HG02973 (cell line): ENCODE data around the gene KRTAP9-1.
"Not testable (repeated sequence)": the region's sequence is repeated elsewhere in the genome, so short reads cannot be mapped to it uniquely, and the experiment has no call there.

Experiments
- ATAC-seq: cut with Tn5 transposase; IDR thresholded peaks from one replicate; pipeline ENCODE4 v1.9.1; 2021; ENCODE audit warnings: moderate library complexity; ENCODE audit not compliant: unreplicated experiment

KRTAP9-1 gene, protein sequence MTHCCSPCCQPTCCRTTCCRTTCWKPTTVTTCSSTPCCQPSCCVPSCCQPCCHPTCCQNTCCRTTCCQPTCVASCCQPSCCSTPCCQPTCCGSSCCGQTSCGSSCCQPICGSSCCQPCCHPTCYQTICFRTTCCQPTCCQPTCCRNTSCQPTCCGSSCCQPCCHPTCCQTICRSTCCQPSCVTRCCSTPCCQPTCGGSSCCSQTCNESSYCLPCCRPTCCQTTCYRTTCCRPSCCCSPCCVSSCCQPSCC

DNA sequence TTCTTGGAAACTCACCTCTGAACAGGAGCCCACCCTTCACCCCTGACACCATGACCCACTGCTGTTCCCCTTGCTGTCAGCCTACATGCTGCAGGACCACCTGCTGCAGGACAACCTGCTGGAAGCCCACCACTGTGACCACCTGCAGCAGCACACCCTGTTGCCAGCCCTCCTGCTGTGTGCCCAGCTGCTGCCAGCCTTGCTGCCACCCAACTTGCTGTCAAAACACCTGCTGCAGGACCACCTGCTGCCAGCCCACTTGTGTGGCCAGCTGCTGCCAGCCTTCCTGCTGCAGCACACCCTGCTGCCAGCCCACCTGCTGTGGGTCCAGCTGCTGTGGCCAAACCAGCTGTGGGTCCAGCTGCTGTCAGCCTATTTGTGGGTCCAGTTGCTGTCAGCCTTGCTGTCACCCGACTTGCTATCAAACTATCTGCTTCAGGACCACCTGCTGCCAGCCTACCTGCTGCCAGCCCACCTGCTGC is at the start of gene KRTAP9-1:
Gene KRTAP9-1, plus strand, starts transcription at position 51 of the 482 bp plus-strand sequence. Its CDS starts 0 bp downstream, at position 51.
- ATAC-seq = not testable (repeated sequence)

DNA sequence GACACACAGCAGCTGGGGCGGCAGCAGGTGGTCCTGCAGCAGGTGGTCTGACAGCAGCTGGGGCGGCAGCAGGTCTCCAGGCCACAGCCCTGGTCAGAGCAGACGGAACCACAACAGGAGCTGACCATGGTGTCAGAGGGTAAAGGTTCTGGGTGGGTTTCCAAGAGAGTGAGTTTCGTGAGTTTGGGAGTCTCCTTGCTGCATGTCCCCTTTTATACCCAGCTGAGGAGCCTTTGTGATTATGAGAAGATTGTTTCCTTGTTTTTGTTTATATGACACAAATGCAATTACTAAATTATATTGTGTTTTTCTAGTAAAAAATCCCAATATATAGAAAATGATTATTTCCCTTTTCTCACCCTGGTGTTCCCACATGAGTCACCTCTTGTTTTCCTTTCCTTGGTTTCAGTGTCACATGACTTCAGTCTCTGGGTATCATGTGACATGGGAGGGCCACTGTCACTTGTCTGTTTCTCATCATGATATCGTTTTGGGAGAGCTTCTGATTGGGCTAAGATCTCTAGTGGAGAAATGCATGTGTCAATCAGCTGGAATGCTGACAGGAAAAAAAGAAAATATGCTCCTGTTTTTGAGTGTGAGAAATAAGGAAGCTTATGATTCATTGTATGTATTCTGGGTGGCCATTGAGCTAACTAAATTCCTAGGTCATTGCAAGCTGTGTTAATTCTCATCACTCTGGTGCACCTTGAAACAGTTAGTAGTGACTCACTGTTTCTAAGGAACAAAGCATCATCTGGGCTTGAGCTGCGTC is 49.1 kb upstream of the KRTAP9-1 start, which contains the start of gene KRTAP4-6:
Gene KRTAP4-6, minus strand, starts transcription at position 185 of the 772 bp plus-strand sequence. Its CDS starts 57 bp downstream, at position 128.
- ATAC-seq = no peak

DNA sequence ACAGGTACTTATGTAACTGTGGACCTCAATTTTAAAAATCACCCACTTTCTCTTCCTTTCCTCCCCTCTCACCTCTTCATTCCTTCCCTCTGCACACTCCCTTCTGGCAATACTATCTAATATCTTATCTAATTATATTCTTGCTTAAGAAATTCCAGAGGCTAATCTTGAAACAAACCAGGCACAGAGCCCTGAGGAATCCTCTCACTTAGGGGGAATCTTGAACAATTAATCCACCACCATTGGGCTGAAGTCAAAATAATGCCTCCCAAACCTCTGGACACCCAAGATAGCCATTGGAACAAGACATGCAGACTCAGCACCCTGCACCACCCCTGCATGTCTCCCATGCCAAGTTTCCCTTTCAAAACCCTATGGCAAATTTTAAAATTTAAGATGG is 48.3 kb upstream of the KRTAP9-1 start:
- ATAC-seq = no peak

GRCh38 chr17:41144846-41145245 is 44.8 kb upstream of the KRTAP9-1 start:
- ATAC-seq = no peak

DNA sequence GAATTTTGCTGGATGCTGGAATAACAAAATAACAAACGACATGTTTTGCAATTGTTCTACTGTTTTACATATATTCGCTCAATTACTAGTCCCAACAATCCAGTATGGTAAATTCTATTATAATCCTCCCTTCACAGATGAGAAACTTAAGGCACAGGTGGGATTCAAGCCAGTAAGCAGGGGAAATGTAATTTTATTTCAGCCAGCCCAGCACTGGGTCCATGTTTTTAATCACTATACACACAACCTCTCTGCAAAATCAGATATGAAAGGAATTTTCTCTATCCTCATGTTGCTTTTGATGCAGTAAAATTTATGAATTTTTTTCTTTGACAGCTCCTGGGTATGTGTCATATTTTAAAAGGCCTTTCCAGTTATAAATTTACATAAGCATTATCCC is 44.4 kb upstream of the KRTAP9-1 start:
- ATAC-seq = no peak

- ATAC-seq = no peak
These were observed 42.0 kb upstream of the KRTAP9-1 start for GRCh38 chr17:41147531-41148204.

DNA sequence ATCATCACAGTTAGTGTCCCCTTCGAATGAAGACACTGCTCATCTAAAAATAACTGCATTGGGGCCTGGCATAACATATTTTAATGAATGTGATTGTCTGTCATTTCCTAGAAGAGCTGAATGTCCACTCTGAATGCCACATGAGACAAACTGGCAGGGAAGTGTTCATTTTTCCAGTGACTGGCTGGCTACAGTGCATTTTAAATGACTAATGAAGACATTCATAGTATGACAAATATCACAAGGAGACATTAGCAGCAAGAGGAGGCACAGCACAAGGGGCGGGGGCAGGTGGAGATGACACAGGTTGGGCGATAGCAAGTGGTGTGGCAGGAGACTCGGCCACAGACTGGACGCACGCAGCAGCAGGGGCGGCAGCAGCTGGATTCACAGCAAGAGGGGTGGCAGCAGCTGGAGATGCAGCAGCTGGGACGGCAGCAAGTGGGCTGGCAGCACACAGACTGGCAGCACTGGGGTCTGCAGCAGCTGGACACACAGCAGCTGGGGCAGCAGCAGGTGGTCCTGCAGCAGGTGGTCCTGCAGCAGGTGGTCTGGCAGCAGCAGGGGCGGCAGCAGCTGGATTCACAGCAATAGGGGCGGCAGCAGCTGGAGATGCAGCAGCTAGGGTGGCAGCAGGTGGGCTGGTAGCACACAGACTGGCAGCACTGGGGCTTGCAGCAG is 40.6 kb upstream of the KRTAP9-1 start:
- ATAC-seq = not testable (repeated sequence)

GRCh38 chr17:41149652-41149985 is 40.1 kb upstream of the KRTAP9-1 start, which contains the start of gene KRTAP4-5:
KRTAP4-5 (minus strand) TSS chr17:41149825; CDS start chr17:41149767, 58 bp downstream.
- no peak for ATAC-seq

GRCh38 chr17:41150026-41150425 is 39.7 kb upstream of the KRTAP9-1 start:
- ATAC-seq = no peak

GRCh38 chr17:41151525-41151924 is 38.2 kb upstream of the KRTAP9-1 start:
- ATAC-seq = no peak

DNA sequence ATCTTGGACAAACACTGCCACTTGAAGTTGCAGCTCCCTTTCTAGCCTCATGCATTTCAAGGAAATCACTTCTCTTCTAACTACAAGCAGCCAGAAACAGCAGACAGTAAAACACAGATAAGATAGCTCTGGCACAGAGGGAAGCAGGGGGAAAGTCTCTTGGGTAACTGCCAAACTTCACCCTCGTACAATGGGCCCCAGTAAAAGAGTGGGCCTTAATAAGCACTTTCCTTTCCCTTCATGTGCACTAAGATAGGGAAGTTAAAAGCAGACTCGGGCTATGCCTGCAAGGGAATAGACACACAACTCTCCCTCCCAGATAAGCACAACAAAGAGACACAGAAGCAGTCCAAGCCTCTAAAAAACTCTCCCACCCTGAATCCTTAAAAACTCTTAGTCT is 35.8 kb upstream of the KRTAP9-1 start:
- no peak for ATAC-seq

GRCh38 chr17:41160190-41160589 is 29.5 kb upstream of the KRTAP9-1 start:
- ATAC-seq = not testable (repeated sequence)

GRCh38 chr17:41160648-41161047 is 29.0 kb upstream of the KRTAP9-1 start, which contains the start of gene KRTAP4-4:
KRTAP4-4 (minus strand) TSS chr17:41160748; CDS start chr17:41160691, 57 bp downstream.
- ATAC-seq = no peak

GRCh38 chr17:41163828-41164227 is 25.9 kb upstream of the KRTAP9-1 start:
- ATAC-seq = no peak

GRCh38 chr17:41167561-41167960 is 22.1 kb upstream of the KRTAP9-1 start:
- no peak for ATAC-seq

GRCh38 chr17:41168121-41168520 is 21.6 kb upstream of the KRTAP9-1 start, which contains the start of gene KRTAP4-3:
KRTAP4-3 (minus strand) TSS chr17:41168221; CDS start chr17:41168172, 49 bp downstream.
- no peak for ATAC-seq

DNA sequence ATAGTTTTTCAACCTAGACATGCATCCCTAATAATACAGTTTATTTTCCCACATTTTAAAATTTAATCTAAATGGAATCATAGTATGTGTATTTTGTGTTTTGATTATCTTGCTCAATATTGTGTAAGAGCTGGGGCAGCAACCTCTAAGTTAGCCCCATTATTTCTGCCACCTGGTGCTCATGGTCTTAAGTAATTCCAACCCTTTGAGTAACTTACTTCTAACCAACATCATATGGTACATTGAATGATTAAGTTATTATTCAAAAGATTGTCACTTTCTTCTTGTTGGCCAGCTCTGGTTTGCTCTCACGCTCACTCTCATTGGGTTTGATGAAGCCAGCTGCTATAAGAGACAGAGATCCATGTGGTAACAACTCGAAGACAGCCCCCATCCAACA is 17.8 kb upstream of the KRTAP9-1 start:
- ATAC-seq = no peak

GRCh38 chr17:41176744-41177387 is 12.8 kb upstream of the KRTAP9-1 start:
- no peak for ATAC-seq

- no peak for ATAC-seq
These were observed 11.9 kb upstream of the KRTAP9-1 start, which contains the start of gene KRTAP4-2 for GRCh38 chr17:41177727-41178271. KRTAP4-2 (minus strand) TSS chr17:41178221; CDS start chr17:41178164, 57 bp downstream.

DNA sequence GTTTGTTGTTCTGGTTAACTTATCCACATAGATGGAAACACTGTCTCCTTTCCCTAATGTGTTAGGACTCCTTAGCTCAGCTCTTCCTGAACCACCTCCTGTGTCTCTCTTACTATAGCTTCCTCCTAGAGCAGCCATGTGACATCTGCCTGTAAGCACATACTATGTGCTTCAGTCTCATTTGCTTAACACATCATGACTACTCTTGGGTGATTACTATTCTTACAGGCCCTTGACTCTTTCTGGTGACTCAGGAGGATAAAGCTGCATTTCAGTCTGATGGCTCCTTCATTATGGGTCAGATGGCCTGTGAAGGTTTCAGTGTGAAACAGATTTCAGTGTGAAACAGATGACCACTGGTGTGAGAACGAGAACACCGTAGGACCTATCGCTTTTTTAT is 11.3 kb upstream of the KRTAP9-1 start:
- no peak for ATAC-seq
